Fibroblast of the aortic adventitia (primary cell): ENCODE data around the gene SPTLC1. TPM values are rescaled to one million over a fixed set of nuclear protein-coding genes. Genes with fewer than 3 reads are reported as not detected.

Experiments used
- DNase-seq: peaks from one replicate; pipeline ENCODE4 v3.0.0-alpha.2; 2010; ENCODE audit warnings: low read depth
- H3K4me3 ChIP-seq: 2 replicates; pipeline ENCODE4 v1.5.1; 2011; ENCODE audit warnings: low read depth, mild to moderate bottlenecking, control low read depth, low read length, moderate library complexity
- total RNA-seq: library from RNA; depleted of rRNA; stranded (reverse); fragments of >200 nt; gene quantifications from 2 replicates; pipeline ENCODE4 v1.2.3, GENCODE V29; 2012; ENCODE audit warnings: low replicate concordance
- TF ChIP-seq, protein P1 (sequence below): IDR thresholded peaks from 2 replicates; pipeline ENCODE4 v1.5.1; 2011; ENCODE audit warnings: mild to moderate bottlenecking, low read length, control low read depth, inconsistent platforms; ENCODE audit not compliant: insufficient read depth

SPTLC1 gene
- total RNA-seq, 1 donor = 119 TPM

DNA sequence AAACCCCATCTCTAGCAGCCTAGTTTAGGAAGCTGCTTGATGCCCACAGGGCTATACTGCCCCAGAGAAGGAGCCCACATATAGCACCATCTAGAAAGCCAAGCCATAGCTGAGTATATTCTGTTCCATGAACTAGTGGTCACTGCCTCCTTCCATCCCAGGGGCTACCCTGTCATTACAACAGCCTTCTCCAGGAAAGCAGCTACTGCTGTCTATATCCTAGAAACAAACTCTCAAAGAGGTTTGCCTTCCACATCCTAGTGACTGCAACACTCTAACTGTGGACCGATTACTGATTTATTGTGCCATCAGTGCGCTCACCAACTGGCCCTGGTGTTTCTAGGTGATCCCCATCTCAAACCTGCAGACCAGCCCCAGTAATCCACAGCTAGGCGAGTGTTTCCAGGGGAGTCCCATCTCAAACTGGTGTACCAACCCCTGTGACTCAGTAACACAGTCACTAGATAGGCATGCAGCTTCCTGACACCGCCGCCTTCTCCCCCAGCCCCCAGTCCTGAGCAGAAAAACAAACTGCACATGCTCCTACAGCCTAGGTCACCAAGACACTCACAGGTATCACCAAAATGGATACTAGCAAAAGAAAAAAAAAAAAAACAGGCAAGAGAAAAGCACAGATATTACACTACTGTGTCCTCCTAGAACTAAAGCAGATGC, 14.8 kb downstream of the SPTLC1 start:
- DNase-seq = peak; percentile 68
- TF ChIP-seq, protein P1, sequence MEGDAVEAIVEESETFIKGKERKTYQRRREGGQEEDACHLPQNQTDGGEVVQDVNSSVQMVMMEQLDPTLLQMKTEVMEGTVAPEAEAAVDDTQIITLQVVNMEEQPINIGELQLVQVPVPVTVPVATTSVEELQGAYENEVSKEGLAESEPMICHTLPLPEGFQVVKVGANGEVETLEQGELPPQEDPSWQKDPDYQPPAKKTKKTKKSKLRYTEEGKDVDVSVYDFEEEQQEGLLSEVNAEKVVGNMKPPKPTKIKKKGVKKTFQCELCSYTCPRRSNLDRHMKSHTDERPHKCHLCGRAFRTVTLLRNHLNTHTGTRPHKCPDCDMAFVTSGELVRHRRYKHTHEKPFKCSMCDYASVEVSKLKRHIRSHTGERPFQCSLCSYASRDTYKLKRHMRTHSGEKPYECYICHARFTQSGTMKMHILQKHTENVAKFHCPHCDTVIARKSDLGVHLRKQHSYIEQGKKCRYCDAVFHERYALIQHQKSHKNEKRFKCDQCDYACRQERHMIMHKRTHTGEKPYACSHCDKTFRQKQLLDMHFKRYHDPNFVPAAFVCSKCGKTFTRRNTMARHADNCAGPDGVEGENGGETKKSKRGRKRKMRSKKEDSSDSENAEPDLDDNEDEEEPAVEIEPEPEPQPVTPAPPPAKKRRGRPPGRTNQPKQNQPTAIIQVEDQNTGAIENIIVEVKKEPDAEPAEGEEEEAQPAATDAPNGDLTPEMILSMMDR = no peak
- H3K4me3 ChIP-seq = no peak overlapping the region

DNA sequence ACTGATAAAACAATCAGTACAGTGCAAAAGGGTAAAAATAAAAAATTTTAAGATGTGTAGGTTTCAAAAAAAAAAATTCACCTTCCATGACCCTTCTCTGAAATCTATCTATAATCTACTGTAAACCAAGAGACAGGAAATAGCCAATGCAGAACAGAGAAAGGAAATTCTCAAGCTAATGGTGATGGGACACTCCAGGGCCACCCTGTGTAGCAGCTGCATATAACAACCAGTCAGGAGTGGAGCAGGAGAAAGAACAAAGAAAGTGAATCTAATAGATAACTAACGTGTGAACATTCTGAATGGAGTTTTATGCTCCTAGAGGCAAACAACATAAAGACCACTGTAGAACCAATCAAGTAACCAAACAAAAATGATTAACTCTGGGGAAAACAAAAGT, 16.6 kb downstream of the SPTLC1 start:
- TF ChIP-seq, protein P1 = no peak
- no peak for DNase-seq
- no peak overlapping the region for H3K4me3 ChIP-seq

DNA sequence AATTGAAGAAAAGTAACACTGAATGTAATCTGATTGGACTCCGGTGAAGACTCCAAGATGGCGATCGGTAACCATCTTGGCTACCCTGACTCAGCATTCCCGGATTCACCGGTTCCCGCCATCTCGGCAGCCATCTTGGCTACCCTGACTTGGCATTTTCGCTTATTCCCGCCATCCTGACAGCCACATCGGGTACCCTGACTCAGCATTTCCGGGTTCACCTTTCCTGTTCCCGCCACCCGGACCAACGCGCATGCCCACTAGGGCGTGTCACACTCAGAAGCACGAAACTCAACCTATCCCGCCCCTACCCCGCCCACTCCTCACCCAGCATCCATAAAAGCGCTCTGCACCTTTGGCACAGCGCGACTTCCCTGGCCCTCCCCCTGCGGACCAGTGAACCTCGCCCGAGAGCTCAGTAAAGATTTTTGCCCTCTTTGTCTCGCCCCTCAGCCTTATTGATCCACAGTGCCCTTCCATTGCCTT, 17.2 kb downstream of the SPTLC1 start:
- TF ChIP-seq, protein P1 = no peak
- peak; percentile 64 for DNase-seq
- H3K4me3 ChIP-seq = peak overlapping the region; percentile 19

DNA sequence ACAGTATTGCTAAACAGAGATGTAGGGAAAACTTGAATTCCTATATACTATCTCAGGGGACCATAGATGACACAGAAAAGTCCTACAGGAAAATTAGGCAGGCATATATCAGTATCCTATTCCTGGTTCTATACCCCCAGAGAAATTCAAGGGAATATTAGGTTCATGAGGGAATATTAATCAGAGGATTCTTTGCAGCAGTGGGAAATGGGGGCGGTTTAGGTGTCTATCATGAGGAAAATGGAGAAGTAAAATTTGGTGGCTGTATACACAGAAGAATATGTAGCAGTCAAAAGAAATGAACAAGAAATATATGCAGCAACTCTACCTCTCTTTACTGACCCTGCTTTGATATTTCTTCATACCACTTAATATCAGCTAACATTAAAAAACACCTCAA, 20.0 kb downstream of the SPTLC1 start:
- H3K4me3 ChIP-seq = no peak overlapping the region
- TF ChIP-seq, protein P1 = no peak
- DNase-seq = no peak

DNA sequence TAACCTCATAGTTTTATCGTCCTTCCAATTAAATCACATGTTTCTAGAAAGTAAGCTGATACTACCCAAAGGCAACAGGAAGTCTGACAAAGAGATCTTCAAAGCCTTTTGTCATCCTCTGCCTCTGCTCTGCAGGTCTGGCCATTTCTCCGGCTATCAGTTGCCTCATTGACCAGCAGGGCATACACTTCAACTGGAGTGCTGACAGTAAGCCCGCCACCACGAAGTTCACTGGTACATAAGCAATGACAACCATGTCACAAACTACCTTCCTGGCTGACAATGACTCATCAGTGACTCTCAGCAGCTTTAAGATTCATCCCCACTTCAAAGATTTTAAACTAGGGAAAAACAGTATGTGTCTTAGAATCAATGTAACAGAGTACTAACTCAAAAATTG, 20.6 kb downstream of the SPTLC1 start:
- H3K4me3 ChIP-seq = no peak overlapping the region
- no peak for DNase-seq

DNA sequence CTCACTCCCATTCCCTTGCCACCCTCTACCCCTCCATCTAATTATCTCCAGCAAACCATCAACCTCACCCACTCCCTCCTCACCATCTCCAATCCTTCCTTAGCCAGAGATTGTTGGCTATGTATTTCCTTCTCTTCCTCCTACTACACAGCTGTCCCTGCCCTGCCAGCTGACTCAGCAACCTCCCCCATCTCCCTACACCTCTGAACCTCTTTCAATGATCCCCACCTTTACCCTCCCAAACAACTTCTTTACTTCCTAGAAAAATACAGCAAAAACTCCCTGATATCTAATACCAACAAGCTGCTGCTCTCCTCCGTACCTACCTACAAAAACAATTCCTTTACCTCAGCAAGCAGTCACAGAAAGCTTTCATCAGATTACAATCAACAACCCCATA, 37.3 kb downstream of the SPTLC1 start:
- TF ChIP-seq, protein P1 = no peak
- DNase-seq = no peak

More for the DNA sequence above, 20.6 kb downstream of the SPTLC1 start:
- TF ChIP-seq, protein P1 = no peak

DNA sequence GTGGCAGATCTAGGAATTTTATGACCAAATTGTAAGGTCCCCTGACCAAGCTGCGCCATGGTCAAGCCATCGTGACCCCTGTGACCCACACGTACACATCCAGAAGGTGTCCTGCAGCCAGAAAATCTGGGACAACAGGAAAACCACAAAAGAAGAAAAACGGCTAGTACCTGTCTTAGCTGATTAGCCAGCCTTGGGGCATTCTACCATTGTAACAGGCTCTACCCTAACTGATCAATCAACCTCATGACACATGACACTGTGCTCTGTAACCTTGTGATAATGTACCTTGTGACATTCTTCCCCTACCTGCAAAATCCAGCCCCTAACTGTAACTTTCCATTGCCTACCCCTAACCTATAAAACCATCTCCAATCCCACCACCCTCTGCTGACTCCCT, 43.6 kb downstream of the SPTLC1 start:
- no peak for DNase-seq
- H3K4me3 ChIP-seq = no peak overlapping the region
- TF ChIP-seq, protein P1 = no peak

More for the DNA sequence above, 37.3 kb downstream of the SPTLC1 start:
- no peak overlapping the region for H3K4me3 ChIP-seq
